Astrocyte (in vitro differentiated cells and primary cell): Measurements from ENCODE around the gene HOXD9.

Source experiments
- CTCF ChIP-seq: IDR thresholded peaks from 2 replicates; pipeline ENCODE4 v1.5.1; 2011; ENCODE audit warnings: low read depth, mild to moderate bottlenecking, inconsistent platforms, low read length, moderate library complexity; ENCODE audit not compliant: insufficient read depth
- EZH2 ChIP-seq: IDR thresholded peaks from 2 replicates; pipeline ENCODE4 v1.6.1; 2012; ENCODE audit warnings: mild to moderate bottlenecking, low read length, inconsistent platforms; ENCODE audit not compliant: insufficient read depth

- TF ChIP-seq CTCF (no peak), EZH2 (no peak)
Measured at GRCh38 chr2:176149481-176149938, 27.0 kb downstream of the HOXD9 start.
